Glutamatergic neuron (in vitro differentiated cells): Measurements from ENCODE around the gene SYT3. TPM values are rescaled to one million over a fixed set of nuclear protein-coding genes. Genes with fewer than 3 reads are reported as not detected.

ENCODE experiments used
- DNase-seq: peaks from one replicate; pipeline ENCODE4 v3.0.0; 2022
- H3K27ac Mint-ChIP-seq: one replicate; pipeline ENCODE4 v1.8.0; 2020; ENCODE audit warnings: mild to moderate bottlenecking, mixed read lengths, inconsistent platforms; ENCODE audit not compliant: unreplicated experiment
- H3K27me3 Mint-ChIP-seq: one replicate; pipeline ENCODE4 v1.8.0; 2020; ENCODE audit warnings: mild to moderate bottlenecking, moderate library complexity, mixed read lengths, inconsistent platforms; ENCODE audit not compliant: unreplicated experiment
- H3K36me3 Mint-ChIP-seq: one replicate; pipeline ENCODE4 v1.8.0; 2020; ENCODE audit warnings: mild to moderate bottlenecking, mixed read lengths, inconsistent platforms; ENCODE audit not compliant: unreplicated experiment
- H3K4me1 Mint-ChIP-seq: one replicate; pipeline ENCODE4 v1.8.0; 2020; ENCODE audit warnings: mild to moderate bottlenecking, low read depth, mixed read lengths, inconsistent platforms; ENCODE audit not compliant: unreplicated experiment
- H3K4me3 Mint-ChIP-seq: one replicate; pipeline ENCODE4 v1.8.0; 2020; ENCODE audit warnings: mild to moderate bottlenecking, mixed read lengths, inconsistent platforms; ENCODE audit not compliant: unreplicated experiment
- H3K9me3 Mint-ChIP-seq: one replicate; pipeline ENCODE4 v1.8.0; 2020; ENCODE audit warnings: mild to moderate bottlenecking, moderate library complexity, mixed read lengths, inconsistent platforms; ENCODE audit not compliant: unreplicated experiment
- total RNA-seq: library from RNA; stranded (reverse); fragmentation: NEBNext Ultra II Directional; extraction: Animal tissue kit (Norgen Biotek cat#: 25700); gene quantifications from one replicate; pipeline ENCODE4 v1.2.1, GENCODE V29; 2021; ENCODE audit not compliant: unreplicated experiment
- TF ChIP-seq, protein P1 (sequence below): fragments of 200-600 bp; sonication (generic); IDR thresholded peaks from one replicate; pipeline ENCODE4 v1.5.0; 2021; ENCODE audit not compliant: partially characterized antibody, unreplicated experiment

SYT3 gene
- total RNA-seq, 1 donor from 2014 or later = 15.6 TPM

- H3K4me1 Mint-ChIP-seq = peaks cover 9% of the 10 kb centered on the region
- TF ChIP-seq, protein P1, sequence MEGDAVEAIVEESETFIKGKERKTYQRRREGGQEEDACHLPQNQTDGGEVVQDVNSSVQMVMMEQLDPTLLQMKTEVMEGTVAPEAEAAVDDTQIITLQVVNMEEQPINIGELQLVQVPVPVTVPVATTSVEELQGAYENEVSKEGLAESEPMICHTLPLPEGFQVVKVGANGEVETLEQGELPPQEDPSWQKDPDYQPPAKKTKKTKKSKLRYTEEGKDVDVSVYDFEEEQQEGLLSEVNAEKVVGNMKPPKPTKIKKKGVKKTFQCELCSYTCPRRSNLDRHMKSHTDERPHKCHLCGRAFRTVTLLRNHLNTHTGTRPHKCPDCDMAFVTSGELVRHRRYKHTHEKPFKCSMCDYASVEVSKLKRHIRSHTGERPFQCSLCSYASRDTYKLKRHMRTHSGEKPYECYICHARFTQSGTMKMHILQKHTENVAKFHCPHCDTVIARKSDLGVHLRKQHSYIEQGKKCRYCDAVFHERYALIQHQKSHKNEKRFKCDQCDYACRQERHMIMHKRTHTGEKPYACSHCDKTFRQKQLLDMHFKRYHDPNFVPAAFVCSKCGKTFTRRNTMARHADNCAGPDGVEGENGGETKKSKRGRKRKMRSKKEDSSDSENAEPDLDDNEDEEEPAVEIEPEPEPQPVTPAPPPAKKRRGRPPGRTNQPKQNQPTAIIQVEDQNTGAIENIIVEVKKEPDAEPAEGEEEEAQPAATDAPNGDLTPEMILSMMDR = no peak
- H3K27ac Mint-ChIP-seq = peak overlapping the region; percentile 21
- H3K4me3 Mint-ChIP-seq = no peak overlapping the region
- H3K36me3 Mint-ChIP-seq = no peaks in the 10 kb centered on the region
- DNase-seq = no peak
- peaks cover 14% of the 10 kb centered on the region for H3K9me3 Mint-ChIP-seq
- H3K27me3 Mint-ChIP-seq = peaks cover 20% of the 10 kb centered on the region
Observed at GRCh38 chr19:50662651-50663481, 23.2 kb upstream of the SYT3 start.

- H3K36me3 Mint-ChIP-seq = no peaks in the 10 kb centered on the region
- TF ChIP-seq, protein P1 = no peak
- H3K9me3 Mint-ChIP-seq = peaks cover 17% of the 10 kb centered on the region
- no peak overlapping the region for H3K4me3 Mint-ChIP-seq
- DNase-seq = no peak
- H3K27ac Mint-ChIP-seq = no peak overlapping the region
- peaks cover 26% of the 10 kb centered on the region for H3K27me3 Mint-ChIP-seq
- H3K4me1 Mint-ChIP-seq = peaks cover 14% of the 10 kb centered on the region
Observed at GRCh38 chr19:50661766-50662650, 22.3 kb upstream of the SYT3 start.

GRCh38 chr19:50661023-50661422 is 21.3 kb upstream of the SYT3 start:
- peaks cover 14% of the 10 kb centered on the region for H3K4me1 Mint-ChIP-seq
- peaks cover 17% of the 10 kb centered on the region for H3K9me3 Mint-ChIP-seq

GRCh38 chr19:50660088-50660366 is 20.3 kb upstream of the SYT3 start:
- peaks cover 29% of the 10 kb centered on the region for H3K27me3 Mint-ChIP-seq
- peaks cover 16% of the 10 kb centered on the region for H3K9me3 Mint-ChIP-seq
- TF ChIP-seq, protein P1 = no peak
- peak overlapping the region; percentile 74 for H3K4me3 Mint-ChIP-seq
- H3K27ac Mint-ChIP-seq = peak overlapping the region; percentile 3
- no peak for DNase-seq
- no peaks in the 10 kb centered on the region for H3K36me3 Mint-ChIP-seq
- H3K4me1 Mint-ChIP-seq = peaks cover 14% of the 10 kb centered on the region

More at GRCh38 chr19:50661023-50661422, 21.3 kb upstream of the SYT3 start:
- Mint-ChIP-seq H3K27ac (peak overlapping the region; percentile 10), H3K36me3 (no peaks in the 10 kb centered on the region), H3K4me3 (peak overlapping the region; percentile 58), H3K27me3 (peaks cover 30% of the 10 kb centered on the region)
- TF ChIP-seq, protein P1 = no peak
- DNase-seq = no peak
